Naive thymus-derived CD8-positive, alpha-beta T cell (primary cell): ENCODE measurements around the gene MBTPS1. TPM values are rescaled to one million over a fixed set of nuclear protein-coding genes. Genes with fewer than 3 reads are reported as not detected.

ENCODE experiments used
- ATAC-seq, 2 donors: fragments of 150-1000 bp; cut with Tn5 transposase in 1 of 2; sonication (Bioruptor Pico), chemical (Tn5 transposase) in 1 of 2; 1 replicate in 1 of 2; 2 replicates in 1 of 2; pipeline ENCODE4 v1.10.0; 2021; ENCODE audit warnings: mild to moderate bottlenecking in 2 of 2, moderate library complexity in 2 of 2
- POLR2A ChIA-PET: fragments of 350-600 bp; sonication (Branson Sonifier 250); formaldehyde crosslinking; loops from one replicate; lab custom pipeline; 2021; ENCODE audit warnings: antibody characterized with exemption; lab: Charles Lee
- DNase-seq, 10 donors: peaks; one replicate each; pipeline versions ENCODE4 v3.0.0 to v3.0.0-alpha.2; 2020 to 2022
- H3K27ac Mint-ChIP-seq, 10 donors: one replicate each; pipeline ENCODE4 v1.8.0; 2020 to 2022; ENCODE audit warnings: mild to moderate bottlenecking in 10 of 10, mixed read lengths in 10 of 10, moderate library complexity in 4 of 10, inconsistent platforms in 1 of 10
- H3K27me3 Mint-ChIP-seq, 5 donors: one replicate each; pipeline ENCODE4 v1.8.0; 2021 to 2022; ENCODE audit warnings: mixed read lengths in 5 of 5
- H3K36me3 Mint-ChIP-seq, 3 donors: one replicate each; pipeline ENCODE4 v1.8.0; 2020 to 2022; ENCODE audit warnings: mixed read lengths in 3 of 3, mild to moderate bottlenecking in 2 of 3, inconsistent platforms in 1 of 3
- H3K4me1 Mint-ChIP-seq, 4 donors: one replicate each; pipeline ENCODE4 v1.8.0; 2021 to 2022; ENCODE audit warnings: mixed read lengths in 4 of 4
- H3K4me3 Mint-ChIP-seq, 10 donors: one replicate each; pipeline ENCODE4 v1.8.0; 2020 to 2022; ENCODE audit warnings: mild to moderate bottlenecking in 10 of 10, mixed read lengths in 10 of 10, moderate library complexity in 6 of 10, inconsistent platforms in 1 of 10
- H3K9me3 Mint-ChIP-seq, 9 donors: one replicate each; pipeline ENCODE4 v1.8.0; 2020 to 2022; ENCODE audit warnings: mixed read lengths in 9 of 9, mild to moderate bottlenecking in 3 of 9, inconsistent platforms in 1 of 9, moderate library complexity in 1 of 9
- polyA plus RNA-seq, 3 donors: library from polyadenylated mRNA; unstranded; fragments of 300-500 nt; fragmentation: Illumina TruSeq; gene quantifications; one replicate each; pipeline ENCODE4 v1.2.3, GENCODE V29; 2021
- total RNA-seq, 8 experiments: library from RNA in 2 of 8; stranded (reverse) in 2 of 8; gene quantifications; one replicate each; pipeline ENCODE4 v1.2.3 and lab custom pipeline; 2021 to 2026

The MBTPS1 gene
- total and polyA plus RNA-seq, 5 experiments from 2014 or later, result 50.9 to 150 (median 71.4) TPM

GRCh38 chr16:84093120-84093878 is 23.4 kb downstream of the MBTPS1 start:
- peaks cover 7 to 96% (median 9%) of the 10 kb centered on the region in 3 donors for H3K36me3 Mint-ChIP-seq
- peak overlapping the region in 2 of 10 donors; percentile 41 to 57 for H3K27ac Mint-ChIP-seq
- DNase-seq (no peak), ATAC-seq (no peak)
- POLR2A ChIA-PET, result no interaction called here
- H3K27me3 Mint-ChIP-seq, result no peaks in the 10 kb centered on the region
- no peak overlapping the region for H3K4me3 Mint-ChIP-seq
- peaks cover 16 to 26% (median 17%) of the 10 kb centered on the region in 4 donors for H3K4me1 Mint-ChIP-seq
- H3K9me3 Mint-ChIP-seq, result no peaks in the 10 kb centered on the region

- ATAC-seq (no peak), DNase-seq (no peak)
- peaks cover 19 to 41% (median 31%) of the 10 kb centered on the region in 4 donors for H3K4me1 Mint-ChIP-seq
- no peaks in the 10 kb centered on the region for H3K27me3 Mint-ChIP-seq
- peaks cover 7 to 96% (median 9%) of the 10 kb centered on the region in 3 donors for H3K36me3 Mint-ChIP-seq
- POLR2A ChIA-PET, result interaction anchor here (0.7 kb wide), 1 partner anchor 55 kb away, joined by 6 read pairs; no protein-coding TSS in a partner anchor
- no peaks in the 10 kb centered on the region for H3K9me3 Mint-ChIP-seq
- peak overlapping the region in 2 of 10 donors; percentile 27 to 79 for H3K27ac Mint-ChIP-seq
- H3K4me3 Mint-ChIP-seq, result no peak overlapping the region
Measured at GRCh38 chr16:84091460-84091859, 25.3 kb downstream of the MBTPS1 start.

- Mint-ChIP-seq H3K27me3 (no peaks in the 10 kb centered on the region), H3K4me1 (peaks cover 23 to 49% (median 38%) of the 10 kb centered on the region in 4 donors), H3K27ac (peak overlapping the region in 6 of 10 donors; percentile 73 to 82 (median 77)), H3K9me3 (no peaks in the 10 kb centered on the region), H3K4me3 (peak overlapping the region in 1 of 10 donors; percentile 39), H3K36me3 (peaks cover 7 to 93% (median 9%) of the 10 kb centered on the region in 3 donors)
- ATAC-seq (no peak), DNase-seq (no peak)
- POLR2A ChIA-PET, result interaction anchor here (0.6 kb wide), 1 partner anchor 25 kb away, joined by 5 read pairs; no protein-coding TSS in a partner anchor
Measured at GRCh38 chr16:84090211-84090610, 26.5 kb downstream of the MBTPS1 start.

DNA sequence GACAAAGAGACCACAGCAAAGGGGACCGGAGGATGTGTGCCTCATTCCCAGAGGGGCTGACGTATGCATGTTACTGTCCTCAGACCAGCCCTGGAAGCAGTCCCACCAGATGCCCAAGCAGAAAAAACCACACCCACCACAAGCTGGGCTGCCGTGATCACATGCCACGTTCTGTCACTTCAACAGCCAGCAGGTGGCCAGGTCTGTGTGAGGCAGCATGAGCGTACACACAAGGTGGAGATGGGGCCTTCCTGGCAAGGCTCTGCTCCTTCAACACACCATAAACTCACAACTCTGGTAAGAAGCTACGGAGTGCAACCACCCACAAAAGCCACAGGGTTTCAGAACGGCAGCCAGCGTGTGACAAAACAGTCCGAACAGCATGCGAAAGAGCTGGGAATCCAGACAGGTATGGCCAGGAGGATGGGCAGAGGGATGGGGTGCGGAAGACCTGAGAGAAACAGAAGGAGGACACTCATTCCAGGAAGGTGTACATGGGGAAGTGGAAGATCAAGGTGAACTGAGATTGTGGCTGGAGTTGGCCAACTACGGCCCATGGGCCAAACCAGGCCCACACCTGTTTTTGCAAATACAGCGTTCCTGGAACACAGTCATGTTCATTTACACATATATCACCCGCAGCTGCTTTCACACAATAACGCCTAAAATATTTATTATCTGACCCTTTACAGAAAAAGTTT is 27.9 kb downstream of the MBTPS1 start:
- Mint-ChIP-seq H3K4me1 (peaks cover 23 to 57% (median 43%) of the 10 kb centered on the region in 4 donors), H3K27me3 (no peaks in the 10 kb centered on the region), H3K4me3 (peak overlapping the region in 5 of 10 donors; percentile 8 to 48 (median 18)), H3K27ac (peak overlapping the region; percentile 43 to 90 (median 76)), H3K36me3 (peaks cover 7 to 89% (median 9%) of the 10 kb centered on the region in 3 donors), H3K9me3 (no peaks in the 10 kb centered on the region)
- peak; percentile 66 to 71 for ATAC-seq
- DNase-seq, result peak; percentile 21 to 69 (median 47)
- POLR2A ChIA-PET, result interaction anchor here (0.8 to 2.1 kb wide), 2 partner anchors 28 to 56 kb away, joined by 4 to 9 read pairs; partner anchors contain the start of genes DNAAF1, HSDL1 and MBTPS1

- Mint-ChIP-seq H3K4me3 (peak overlapping the region in 2 of 10 donors; percentile 1 to 12), H3K9me3 (no peaks in the 10 kb centered on the region), H3K27me3 (no peaks in the 10 kb centered on the region), H3K27ac (peak overlapping the region; percentile 3 to 89 (median 66)), H3K36me3 (peaks cover 3 to 87% (median 7%) of the 10 kb centered on the region in 3 donors), H3K4me1 (peaks cover 22 to 57% (median 43%) of the 10 kb centered on the region in 4 donors)
- POLR2A ChIA-PET, result interaction anchor here (2.1 kb wide), 1 partner anchor 29 kb away, joined by 9 read pairs; the partner anchor contains the start of gene MBTPS1
- no peak for DNase-seq
- ATAC-seq, result no peak
Measured at GRCh38 chr16:84087466-84088151, 29.1 kb downstream of the MBTPS1 start.

DNA sequence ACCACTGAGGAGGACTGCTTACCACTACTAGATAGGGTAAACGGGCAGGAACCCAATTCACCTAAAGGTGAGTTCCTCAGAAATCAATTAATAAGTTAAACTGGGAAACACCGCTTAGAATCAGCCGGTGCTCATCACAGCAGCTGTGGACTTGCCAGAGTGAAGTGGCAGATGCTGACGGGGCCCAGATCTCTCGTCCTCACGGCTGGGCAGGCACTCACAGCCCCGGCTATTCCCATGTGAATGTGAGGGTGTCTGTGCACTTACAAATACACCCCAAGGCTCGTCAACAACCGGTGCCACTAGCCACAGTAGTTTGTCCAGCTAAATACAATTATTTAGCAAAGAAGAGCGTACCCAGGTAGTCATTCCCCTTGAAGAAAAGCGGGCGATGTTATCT is 29.7 kb downstream of the MBTPS1 start:
- H3K9me3 Mint-ChIP-seq, result no peaks in the 10 kb centered on the region
- H3K36me3 Mint-ChIP-seq, result peaks cover 4 to 87% (median 7%) of the 10 kb centered on the region in 3 donors
- no peak for ATAC-seq
- POLR2A ChIA-PET, result no interaction called here
- no peaks in the 10 kb centered on the region for H3K27me3 Mint-ChIP-seq
- H3K4me3 Mint-ChIP-seq, result no peak overlapping the region
- no peak for DNase-seq
- peak overlapping the region in 4 of 10 donors; percentile 41 to 77 (median 58) for H3K27ac Mint-ChIP-seq
- peaks cover 22 to 57% (median 43%) of the 10 kb centered on the region in 4 donors for H3K4me1 Mint-ChIP-seq

- peaks cover 5 to 87% (median 7%) of the 10 kb centered on the region in 3 donors for H3K36me3 Mint-ChIP-seq
Measured at GRCh38 chr16:84086341-84086740, 30.4 kb downstream of the MBTPS1 start.

DNA sequence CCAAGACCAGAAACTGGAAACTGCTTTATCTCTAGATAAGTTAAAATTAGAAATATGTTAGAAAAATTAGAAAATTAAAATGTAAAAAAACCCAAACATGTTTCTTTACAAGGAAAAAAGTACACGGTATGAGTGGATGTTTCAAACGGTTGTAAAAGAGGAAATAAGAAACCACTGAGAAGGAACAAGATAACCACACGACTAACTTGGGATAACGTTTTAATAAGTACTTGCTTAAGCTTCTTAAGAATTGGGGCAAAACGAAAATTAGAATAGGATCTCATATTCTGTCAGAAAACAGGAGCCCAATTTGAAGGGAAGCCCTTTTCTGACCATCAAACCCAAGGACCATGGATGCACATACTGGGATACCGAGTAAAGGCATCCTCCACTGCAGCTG is 31.0 kb downstream of the MBTPS1 start:
- POLR2A ChIA-PET, result interaction anchor here (0.5 kb wide), 1 partner anchor 9 kb away, joined by 3 read pairs; no protein-coding TSS in a partner anchor
- no peaks in the 10 kb centered on the region for H3K9me3 Mint-ChIP-seq
- peaks cover 8 to 87% (median 10%) of the 10 kb centered on the region in 3 donors for H3K36me3 Mint-ChIP-seq
- DNase-seq (no peak), ATAC-seq (no peak)
- H3K4me3 Mint-ChIP-seq, result peak overlapping the region in 1 of 10 donors; percentile 2
- H3K27me3 Mint-ChIP-seq, result no peaks in the 10 kb centered on the region
- H3K27ac Mint-ChIP-seq, result peak overlapping the region; percentile 23 to 87 (median 60)
- peaks cover 25 to 61% (median 43%) of the 10 kb centered on the region in 4 donors for H3K4me1 Mint-ChIP-seq

More at GRCh38 chr16:84086341-84086740, 30.4 kb downstream of the MBTPS1 start:
- no peak for DNase-seq
- H3K9me3 Mint-ChIP-seq, result no peaks in the 10 kb centered on the region
- peak overlapping the region in 1 of 10 donors; percentile 2 for H3K4me3 Mint-ChIP-seq
- no peak for ATAC-seq
- H3K27me3 Mint-ChIP-seq, result no peaks in the 10 kb centered on the region
- POLR2A ChIA-PET, result interaction anchor here (0.5 kb wide), 1 partner anchor 8 kb away, joined by 3 read pairs; no protein-coding TSS in a partner anchor
- peaks cover 22 to 61% (median 43%) of the 10 kb centered on the region in 4 donors for H3K4me1 Mint-ChIP-seq
- peak overlapping the region in 9 of 10 donors; percentile 23 to 87 (median 56) for H3K27ac Mint-ChIP-seq

- ATAC-seq, result no peak
Measured at GRCh38 chr16:84085271-84085667, 31.5 kb downstream of the MBTPS1 start.

GRCh38 chr16:84084570-84085270 is 32.0 kb downstream of the MBTPS1 start:
- peak; percentile 86 to 92 for ATAC-seq
- peak; percentile 43 to 84 (median 66) for DNase-seq
- Mint-ChIP-seq H3K27ac (peak overlapping the region in 7 of 10 donors; percentile 25 to 87 (median 59)), H3K4me3 (no peak overlapping the region), H3K4me1 (peaks cover 26 to 59% (median 39%) of the 10 kb centered on the region in 4 donors), H3K9me3 (no peaks in the 10 kb centered on the region), H3K36me3 (peaks cover 10 to 86% (median 12%) of the 10 kb centered on the region in 3 donors), H3K27me3 (no peaks in the 10 kb centered on the region)
- POLR2A ChIA-PET, result interaction anchor here (0.9 to 1.2 kb wide), 2 partner anchors 32 to 102 kb away, joined by 3 to 5 read pairs; partner anchors contain the start of genes MBTPS1 and TAF1C

More at GRCh38 chr16:84085271-84085667, 31.5 kb downstream of the MBTPS1 start:
- H3K4me1 Mint-ChIP-seq, result peaks cover 27 to 62% (median 43%) of the 10 kb centered on the region in 4 donors
- no peaks in the 10 kb centered on the region for H3K9me3 Mint-ChIP-seq
- H3K27me3 Mint-ChIP-seq, result no peaks in the 10 kb centered on the region
- H3K27ac Mint-ChIP-seq, result peak overlapping the region in 3 of 10 donors; percentile 18 to 87 (median 59)
- POLR2A ChIA-PET, result interaction anchor here (0.9 to 1.2 kb wide), 2 partner anchors 31 to 102 kb away, joined by 3 to 5 read pairs; partner anchors contain the start of genes MBTPS1 and TAF1C
- peaks cover 10 to 86% (median 12%) of the 10 kb centered on the region in 3 donors for H3K36me3 Mint-ChIP-seq
- DNase-seq, result no peak
- H3K4me3 Mint-ChIP-seq, result no peak overlapping the region
